ENCODE measurements around the gene ARHGDIB. TPM values are rescaled to one million over a fixed set of nuclear protein-coding genes. Genes with fewer than 3 reads are reported as not detected.

Gene ARHGDIB
- polyA plus RNA-seq, 4 donors: 44.5 to 64.5 (median 47.8) TPM

DNA sequence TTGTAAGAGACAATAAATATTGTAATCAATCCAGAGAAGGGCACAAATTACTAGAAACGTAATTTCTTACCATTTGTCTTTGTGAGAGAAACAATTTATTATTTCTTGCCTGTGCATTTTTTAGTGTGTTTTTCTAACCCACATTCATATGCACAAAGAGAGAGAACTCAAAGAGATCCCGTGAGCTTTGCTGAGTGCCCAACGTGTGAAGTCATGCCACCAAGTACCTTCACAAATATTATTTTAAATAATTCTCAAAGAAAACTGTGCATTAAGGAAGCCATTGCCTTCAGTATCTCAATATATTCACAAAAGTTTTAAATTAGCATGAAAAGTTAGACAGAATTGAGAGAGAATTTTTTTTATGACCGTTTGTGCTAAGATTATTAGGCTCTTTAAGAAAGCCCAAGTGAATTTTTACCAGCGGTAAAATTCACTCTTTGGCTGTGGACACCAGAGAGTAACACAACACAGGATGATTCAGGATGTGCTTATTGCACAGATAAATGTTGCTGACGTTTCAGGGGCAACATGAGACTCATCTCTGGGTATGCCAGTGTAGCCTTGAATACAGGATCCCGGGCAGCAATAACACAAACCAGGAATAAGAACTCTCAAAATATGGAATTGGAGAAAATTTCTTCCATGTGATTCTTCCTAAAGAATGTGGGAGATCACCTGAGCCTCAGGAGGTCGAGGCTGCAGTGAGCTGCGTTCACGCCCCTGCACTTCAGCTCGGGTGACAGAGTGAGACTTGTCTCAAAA lies 2.9 kb downstream of the ARHGDIB start:
- DNase-seq (ENCODE audit: low read depth in 4 of 4, low spot score in 2 of 4): no peak

DNA sequence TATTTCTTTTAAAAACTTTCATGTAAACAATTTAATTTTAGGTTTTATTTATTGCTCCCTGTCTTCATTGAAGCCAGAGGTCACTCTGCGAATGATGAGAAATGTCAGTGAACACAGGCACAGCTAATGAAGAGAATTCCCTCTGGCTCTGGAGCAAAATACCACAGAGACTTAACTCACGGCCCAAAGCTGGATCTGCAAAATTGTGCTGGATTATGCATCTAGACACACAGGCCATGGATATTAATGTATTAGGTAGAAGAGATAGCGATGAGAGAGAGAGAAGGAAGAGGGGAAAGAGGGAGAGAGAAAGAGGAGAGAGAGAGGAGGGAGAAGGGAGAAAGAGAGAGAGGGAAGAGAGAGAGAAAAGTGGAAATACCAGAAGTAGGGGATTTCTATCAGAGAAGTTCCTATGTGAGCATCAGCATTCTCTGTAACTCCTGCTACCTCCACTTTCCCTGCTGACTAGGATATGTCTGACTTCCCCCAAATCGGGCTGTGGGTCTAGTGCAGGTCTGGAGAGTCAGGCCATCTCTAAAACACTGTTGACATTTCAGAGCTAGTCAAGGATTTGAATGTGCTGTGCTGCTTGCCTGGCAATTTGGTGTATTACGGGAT lies 3.7 kb downstream of the ARHGDIB start:
- DNase-seq (ENCODE audit: low read depth in 4 of 4, low spot score in 2 of 4): no peak

DNA sequence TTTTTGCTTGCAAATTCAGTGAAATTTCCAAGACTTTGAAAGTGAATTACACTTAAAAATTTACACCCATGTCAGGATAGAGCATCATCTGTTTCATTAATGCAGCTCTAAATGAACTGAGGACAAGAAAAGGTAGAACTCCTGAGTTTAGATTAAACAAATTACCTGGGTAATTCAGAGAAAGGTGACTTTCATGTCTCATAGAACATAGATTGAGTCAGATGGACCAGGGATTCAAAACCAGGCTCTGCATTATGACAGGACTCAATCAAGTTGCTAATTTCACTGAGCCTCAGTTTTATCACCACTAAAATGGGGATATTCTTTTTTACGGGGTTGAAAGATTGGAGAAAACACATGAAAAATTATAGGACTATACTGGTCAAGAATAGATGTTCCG lies 4.5 kb downstream of the ARHGDIB start:
- no peak for DNase-seq (ENCODE audit: low read depth in 4 of 4, low spot score in 2 of 4)

DNA sequence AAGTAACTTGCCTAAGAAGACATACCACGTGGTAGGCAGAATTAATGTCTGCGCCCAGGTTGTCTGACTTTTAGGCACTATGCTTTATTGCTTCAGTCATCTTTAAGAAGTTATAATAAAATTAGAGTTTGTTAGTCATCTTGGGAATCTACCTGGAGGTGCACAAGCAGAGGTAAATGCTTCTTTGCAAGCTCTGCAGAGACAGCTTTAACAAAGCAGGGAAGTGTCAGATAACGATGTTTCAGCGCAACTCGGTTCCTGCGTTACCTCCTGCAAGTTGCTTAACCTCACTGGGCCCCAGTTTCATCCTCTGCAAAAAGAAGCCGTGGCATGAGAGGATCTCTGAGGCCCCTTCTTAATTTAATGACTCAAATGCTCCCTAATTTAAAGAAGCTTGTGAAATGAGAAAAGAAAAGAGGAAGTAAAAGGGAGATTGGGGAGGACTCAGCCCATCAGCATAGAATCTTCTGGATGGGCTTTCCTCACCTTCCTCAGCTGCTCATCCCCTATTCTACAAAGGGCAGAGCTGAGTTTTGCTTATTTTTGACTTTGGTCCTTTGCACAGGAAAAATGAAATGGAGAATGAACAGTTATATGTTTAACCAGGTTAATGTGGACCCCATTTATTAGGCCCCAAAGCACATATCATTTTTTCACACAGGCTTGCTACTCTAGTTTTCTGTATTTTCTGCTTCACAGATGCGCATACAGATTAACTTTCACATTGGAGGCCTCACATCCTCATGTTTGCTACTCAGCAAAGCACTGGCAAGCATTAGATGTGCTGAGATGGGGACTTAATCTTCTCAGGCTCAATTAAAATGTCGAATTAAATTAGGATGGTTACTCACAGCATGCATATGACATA lies 5.1 kb downstream of the ARHGDIB start:
- no peak for DNase-seq (ENCODE audit: low read depth in 4 of 4, low spot score in 2 of 4)

DNA sequence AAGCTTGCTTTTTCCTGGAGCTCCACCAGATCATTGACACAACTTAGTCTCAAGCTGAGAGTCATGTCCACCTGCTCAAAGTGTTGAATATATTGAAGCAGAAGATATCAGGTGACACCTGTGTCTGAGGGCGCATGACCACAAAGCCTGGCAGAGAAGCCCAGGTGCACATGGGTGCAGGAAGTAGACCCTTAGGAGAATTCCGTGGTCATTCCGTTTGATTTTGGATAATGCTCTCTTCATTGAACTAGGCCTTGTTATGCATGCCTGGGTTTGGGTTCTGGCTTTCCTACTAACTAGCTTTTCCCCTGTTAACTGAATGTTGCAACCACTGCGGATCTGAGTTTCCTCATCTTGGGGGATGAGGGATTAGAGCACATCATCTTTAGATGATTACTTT lies 7.1 kb downstream of the ARHGDIB start:
- no peak for DNase-seq (ENCODE audit: low read depth in 4 of 4, low spot score in 2 of 4)

DNA sequence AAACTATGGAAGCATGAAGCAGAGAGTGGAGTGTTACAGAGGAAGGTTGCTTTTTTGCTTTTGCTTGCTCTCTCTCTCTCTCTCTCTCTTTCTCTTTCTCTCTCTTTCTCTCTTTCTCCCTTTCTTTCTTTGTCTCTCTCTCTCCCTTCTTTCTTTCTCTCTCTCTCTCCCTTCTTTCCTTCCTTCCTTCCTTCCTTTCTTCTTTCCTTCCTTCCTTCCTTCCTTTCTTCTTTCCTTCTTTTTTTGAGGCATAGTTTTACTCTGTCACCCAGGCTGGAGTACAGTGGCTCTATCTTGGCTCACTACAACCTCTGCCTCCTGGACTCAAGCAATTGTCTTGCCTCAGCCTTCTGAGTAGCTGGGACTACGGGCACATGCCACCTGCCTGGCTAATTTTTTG lies 7.6 kb downstream of the ARHGDIB start:
- DNase-seq (ENCODE audit: low read depth in 4 of 4, low spot score in 2 of 4): no peak

DNA sequence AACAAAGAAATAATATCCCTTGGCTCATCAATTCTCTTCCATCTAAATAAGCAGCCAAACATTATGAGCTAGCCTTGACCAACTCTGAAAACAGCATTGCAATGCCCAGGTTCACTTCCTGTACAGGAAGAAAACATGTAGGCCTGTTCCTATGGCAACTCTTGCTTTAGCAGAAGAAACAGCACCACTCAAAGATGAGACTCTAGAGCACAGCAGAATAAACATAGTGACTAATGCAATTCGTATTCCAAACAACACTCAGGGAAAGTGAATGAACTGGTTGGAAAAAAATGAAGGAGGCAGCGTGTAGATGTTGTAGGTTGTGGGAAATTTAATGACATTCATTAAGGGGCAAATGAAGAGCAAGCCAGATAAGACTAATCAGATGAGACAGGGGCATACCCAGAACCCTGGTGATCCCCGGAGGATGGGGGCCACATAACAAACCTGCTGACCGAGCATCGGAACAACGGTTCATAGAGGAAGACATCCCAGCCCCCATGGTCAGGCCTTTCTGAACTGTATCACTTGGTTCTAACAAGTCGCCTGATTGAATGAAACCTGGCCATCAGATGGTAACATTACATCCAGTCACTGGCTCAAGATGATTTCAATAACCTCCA lies 9.0 kb downstream of the ARHGDIB start:
- DNase-seq (ENCODE audit: low read depth in 4 of 4, low spot score in 2 of 4): no peak

DNA sequence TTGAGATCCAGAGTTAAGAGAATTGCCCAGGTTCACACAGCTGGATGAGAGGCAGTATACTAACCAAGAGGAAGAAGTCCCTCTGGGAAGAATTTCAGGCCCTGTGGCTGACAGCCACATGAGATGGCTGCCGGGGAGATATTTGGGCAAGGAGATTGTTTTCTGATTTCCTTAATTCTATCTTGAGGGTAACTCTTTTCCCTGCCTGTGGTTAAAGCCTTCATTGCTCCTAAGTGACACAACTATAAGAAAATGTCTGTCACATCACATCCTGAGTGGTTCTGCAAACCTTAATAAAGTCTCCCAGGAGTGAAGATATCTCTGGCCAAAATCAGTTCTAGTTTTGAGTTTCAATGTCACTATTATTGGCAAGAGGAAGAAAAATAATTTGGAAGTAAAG lies 9.6 kb downstream of the ARHGDIB start:
- DNase-seq (ENCODE audit: low read depth in 4 of 4, low spot score in 2 of 4): no peak

DNA sequence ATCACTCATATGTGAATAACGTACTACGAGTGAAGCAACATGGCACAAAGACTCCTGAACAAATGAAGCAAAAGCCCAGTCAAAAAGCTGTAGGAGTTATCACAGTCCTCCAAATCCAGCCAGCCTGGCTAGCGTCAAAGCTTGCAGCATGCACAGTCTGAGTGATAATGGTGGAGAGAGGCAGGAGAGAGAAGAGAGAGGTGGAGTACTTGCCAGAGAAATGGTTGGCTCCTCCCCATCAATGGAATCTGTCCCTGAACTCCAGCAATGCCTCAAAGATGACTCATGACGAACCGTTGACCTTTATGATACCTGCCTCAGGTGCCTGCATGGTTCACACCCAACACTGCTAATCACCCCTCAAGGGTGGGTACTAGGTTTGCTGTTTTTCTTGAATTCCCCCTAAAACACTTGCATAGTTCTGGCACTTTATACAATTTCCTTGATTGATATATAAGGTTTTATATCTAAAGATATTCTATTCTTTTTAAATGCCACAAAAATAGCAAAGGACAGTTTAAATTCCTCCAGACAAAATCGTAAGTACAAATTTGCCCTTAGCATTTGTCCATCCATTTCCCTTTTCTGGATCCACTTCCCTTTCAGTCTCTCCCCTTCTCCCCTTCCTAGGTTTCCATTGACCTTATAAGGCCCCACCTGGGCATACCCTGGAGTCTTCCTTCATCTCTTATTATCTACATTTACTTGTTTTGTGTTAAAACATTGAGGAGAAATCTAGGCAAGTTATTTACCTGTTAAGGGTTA lies 10.2 kb downstream of the ARHGDIB start:
- DNase-seq (ENCODE audit: low read depth in 4 of 4, low spot score in 2 of 4): no peak

DNA sequence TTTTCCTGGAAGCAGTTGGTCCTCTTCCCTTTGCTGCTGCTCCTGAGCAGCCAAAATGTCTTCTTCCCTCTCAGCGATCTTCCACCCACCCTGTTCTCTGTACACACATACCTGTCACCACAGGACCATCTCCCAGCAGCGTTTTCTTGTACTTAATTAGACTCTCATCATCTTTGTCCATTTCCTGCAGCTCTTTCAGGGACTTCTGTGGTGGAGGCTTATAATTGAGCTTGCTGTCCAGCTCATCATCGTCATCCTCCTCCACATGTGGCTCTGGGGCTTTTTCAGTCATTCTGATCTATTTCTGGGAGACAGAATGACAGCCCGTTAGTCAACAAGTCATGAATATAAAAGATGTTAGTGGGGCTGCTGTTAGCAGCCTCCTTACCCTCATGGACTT lies 11.0 kb downstream of the ARHGDIB start:
- no peak for DNase-seq (ENCODE audit: low read depth in 4 of 4, low spot score in 2 of 4)

DNA sequence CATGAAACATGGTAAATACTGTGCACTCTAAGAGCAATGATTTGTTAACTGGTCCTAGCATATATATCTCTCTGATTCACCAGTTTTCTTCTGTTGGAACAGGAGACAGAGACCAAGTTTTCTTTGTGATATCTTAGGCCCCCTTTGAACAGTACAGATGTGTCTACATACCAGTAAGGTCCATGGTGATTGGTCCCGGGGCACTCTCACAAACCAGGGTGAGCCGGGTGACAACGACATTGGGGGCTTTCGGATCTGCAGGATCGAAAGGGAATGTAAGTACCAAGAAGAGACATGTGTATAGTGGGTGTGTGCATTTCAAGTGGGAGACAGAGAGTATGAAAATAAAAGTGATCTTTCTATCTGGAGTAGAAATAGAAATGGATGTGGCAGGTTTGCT lies 11.8 kb downstream of the ARHGDIB start:
- DNase-seq (ENCODE audit: low read depth in 4 of 4, low spot score in 2 of 4): no peak

DNA sequence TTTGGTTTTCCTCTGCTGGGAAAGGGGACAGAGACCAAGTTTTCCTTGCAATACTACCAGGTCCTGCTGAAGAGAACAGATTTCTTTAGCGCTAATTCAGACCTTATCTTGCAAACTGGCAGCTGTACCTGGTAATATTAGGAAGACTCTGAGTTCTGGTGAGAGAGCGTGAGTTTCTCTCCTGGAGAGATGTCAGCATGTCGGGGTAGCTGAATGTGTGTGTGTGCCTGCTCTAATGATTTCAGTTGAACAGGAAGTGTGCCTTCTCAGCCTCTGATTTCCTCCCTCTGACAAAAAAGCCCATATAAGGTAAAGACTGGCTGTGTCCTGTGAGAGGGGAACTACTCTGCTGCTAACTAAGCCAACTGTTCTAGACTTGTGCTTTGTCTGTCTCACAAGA lies 12.7 kb downstream of the ARHGDIB start:
- peak in 2 of 4 donors; percentile 57 to 62 for DNase-seq (ENCODE audit: low read depth in 4 of 4, low spot score in 2 of 4)

DNA sequence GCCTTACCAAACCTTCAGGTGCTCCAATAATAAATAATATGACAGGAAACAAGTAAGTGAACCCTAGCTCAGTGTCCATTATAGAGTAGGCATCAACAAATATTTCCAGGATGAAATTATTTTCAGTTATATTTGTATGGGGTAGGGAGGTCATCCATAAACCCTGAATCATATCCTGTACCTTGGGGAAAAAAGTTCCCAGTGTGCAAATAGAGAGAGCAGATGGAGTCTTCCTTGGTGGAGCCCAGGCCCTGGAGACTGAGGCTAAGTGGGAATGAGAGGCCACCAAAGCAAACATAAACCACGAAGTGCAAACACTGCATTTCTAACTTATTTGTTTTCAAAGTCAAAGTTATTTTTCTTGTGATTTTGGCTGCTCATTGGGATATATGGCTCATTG lies 14.5 kb downstream of the ARHGDIB start:
- DNase-seq (ENCODE audit: low read depth in 4 of 4, low spot score in 2 of 4): no peak

DNA sequence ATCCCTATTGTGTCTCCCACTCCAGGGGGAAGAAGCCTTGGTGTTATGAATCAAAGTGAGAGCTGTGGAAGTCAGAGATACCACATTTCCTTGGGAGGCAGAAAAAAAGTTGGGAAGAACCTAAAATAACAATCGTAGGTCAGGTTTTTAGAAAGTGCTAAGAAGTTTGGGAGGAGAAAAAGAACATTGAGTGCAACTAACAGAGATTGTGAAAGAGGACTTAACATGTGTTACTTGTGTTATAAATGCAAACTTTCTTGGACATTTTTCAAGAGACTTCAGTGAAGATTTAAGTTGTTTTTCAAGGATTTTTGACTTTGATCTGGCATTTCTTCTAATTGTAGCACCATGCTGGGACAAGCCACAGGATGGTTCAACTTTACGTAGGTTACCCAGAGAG lies 15.2 kb downstream of the ARHGDIB start:
- DNase-seq (ENCODE audit: low read depth in 4 of 4, low spot score in 2 of 4): no peak

DNA sequence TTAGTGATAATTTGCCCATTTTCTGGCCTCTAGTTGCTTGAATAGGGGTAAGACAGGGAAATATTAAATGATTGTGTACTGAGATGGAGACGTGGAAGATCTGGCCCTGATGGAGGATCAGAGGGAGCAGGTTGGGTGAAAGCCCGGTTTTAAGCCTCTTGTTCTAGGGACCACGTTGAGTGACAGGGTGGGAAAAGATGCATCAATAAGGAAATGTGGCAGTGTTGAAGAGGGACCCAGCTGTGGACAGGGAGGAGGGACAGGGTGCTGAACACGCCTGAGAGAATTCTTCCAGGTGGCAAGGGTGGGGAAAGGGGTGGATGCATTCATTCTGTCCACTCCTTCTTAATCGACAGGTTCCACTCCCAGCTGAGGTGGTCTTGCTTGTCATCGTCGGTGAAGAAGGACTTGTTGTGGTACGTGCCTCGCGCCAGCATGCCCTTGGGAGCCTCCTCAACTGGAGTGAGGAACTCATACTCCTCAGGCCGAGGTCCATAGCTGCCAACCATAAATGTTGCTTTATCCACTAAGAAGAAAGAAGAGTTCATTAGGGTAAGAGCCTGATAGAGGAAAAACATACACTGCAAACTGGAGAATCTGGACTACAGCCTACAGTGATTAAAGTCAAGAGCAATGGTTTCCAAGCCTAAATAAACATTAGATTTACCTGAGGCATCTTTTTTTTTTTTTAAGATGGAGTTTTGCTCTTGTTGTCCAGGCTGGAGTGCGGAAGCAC lies 19.0 kb downstream of the ARHGDIB start:
- DNase-seq (ENCODE audit: low read depth in 4 of 4, low spot score in 2 of 4): no peak

DNA sequence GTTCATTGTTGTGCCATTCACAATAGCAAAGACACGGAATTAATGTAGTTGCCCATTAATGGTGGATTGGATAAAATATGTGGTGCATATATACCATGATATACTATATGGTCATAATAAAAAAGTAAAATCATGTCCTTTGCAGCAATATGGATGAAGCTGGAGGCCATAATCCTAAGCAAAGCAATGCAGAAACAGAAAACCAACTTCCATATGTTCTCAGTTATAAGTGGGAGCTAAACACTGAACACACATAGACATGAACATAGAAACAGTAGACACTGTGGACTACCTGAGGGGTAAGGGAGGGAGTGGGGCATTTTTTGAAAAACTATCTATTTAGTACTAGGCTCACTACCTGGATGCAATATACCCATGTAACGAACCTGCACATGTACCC lies 20.0 kb downstream of the ARHGDIB start:
- DNase-seq (ENCODE audit: low read depth in 4 of 4, low spot score in 2 of 4): no peak

DNA sequence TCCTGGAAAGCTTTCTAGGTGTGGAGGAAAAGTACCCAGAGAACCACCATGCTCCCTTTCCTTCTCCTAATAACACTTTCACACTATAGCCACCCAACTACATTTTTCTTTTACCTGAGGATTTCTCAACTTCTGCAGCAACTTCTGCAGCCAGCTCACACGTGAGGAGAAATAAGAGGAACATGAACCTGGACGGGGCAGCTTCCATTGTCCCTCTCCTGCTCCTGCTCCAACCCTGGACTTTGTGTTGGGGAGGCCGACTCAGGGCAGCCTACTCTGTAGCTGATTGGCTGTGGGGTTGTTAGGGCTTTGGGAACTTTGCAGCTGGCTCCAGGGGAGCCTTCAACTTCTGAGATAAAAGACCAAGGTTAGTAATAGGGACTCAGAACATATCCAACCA lies 23.1 kb downstream of the ARHGDIB start, which contains the start of gene ERP27:
TSS of gene ERP27 (minus strand) at position 237 of the 400 bp plus-strand sequence. CDS start at position 208, 29 bp downstream.
- DNase-seq (ENCODE audit: low read depth in 4 of 4, low spot score in 2 of 4): no peak

DNA sequence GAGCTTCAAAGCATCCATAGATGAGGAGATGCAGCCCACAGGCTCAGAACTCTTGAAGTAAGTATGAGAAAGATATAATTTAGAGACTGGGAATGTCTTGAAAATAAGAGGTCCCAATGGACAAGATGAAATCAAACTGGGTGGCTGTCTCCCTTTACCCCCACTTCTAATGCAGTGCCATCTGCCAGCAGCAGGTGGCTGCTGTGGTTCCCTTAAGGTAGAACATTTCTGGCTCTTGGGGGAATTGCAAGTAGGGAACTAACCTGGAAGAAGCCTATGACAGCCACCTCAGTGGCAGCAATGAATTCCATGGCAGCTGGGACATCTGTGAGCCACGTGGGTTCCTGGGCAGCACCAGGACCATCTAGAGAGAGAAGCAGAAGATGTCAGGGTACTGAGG lies 23.7 kb downstream of the ARHGDIB start:
- no peak for DNase-seq (ENCODE audit: low read depth in 4 of 4, low spot score in 2 of 4)

DNA sequence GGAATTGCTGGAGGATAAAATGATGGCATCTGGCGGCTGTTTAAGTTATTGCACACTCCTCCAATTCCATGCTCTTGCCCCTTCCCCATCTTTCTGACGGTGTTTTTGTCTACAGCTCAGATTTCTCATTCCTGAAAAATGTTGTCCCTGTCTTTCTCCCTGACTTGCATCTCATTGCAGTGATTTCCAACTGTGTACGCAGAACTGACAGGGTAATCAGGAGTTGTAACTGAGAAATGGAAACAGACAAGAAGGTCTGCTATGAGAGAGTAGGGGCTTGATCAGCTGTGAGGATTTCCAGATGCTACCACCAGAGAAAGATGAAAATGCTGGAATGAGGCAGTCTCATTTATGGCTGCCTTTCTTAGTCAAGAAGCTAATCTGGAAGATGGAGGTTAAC lies 24.4 kb downstream of the ARHGDIB start:
- no peak for DNase-seq (ENCODE audit: low read depth in 4 of 4, low spot score in 2 of 4)

Measured in left renal cortex interstitium (tissue), 4 donors.